Measurements from ENCODE around the gene NSUN6.

NSUN6 gene

DNA sequence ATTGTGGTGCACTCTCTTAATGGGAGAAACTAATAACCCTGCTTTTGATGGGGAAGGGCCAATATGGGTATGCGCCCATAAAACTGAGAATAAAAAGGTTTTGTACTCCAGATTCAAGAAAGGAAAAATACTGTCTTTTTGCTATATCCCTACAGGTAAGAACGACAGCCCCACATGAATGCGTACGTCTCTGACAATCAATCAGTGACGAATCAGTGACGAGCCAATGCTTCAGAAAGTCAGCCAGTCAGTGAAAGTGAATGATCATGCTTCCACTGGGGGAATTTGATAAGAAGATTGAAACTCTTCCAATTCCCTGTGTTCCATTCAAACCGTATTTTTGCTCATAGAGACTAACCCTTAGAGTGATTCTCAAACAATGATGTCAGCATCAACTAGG lies 34.2 kb upstream of the NSUN6 start:
- H3K27ac ChIP-seq, result no peak overlapping the region
- TF ChIP-seq, protein P1, sequence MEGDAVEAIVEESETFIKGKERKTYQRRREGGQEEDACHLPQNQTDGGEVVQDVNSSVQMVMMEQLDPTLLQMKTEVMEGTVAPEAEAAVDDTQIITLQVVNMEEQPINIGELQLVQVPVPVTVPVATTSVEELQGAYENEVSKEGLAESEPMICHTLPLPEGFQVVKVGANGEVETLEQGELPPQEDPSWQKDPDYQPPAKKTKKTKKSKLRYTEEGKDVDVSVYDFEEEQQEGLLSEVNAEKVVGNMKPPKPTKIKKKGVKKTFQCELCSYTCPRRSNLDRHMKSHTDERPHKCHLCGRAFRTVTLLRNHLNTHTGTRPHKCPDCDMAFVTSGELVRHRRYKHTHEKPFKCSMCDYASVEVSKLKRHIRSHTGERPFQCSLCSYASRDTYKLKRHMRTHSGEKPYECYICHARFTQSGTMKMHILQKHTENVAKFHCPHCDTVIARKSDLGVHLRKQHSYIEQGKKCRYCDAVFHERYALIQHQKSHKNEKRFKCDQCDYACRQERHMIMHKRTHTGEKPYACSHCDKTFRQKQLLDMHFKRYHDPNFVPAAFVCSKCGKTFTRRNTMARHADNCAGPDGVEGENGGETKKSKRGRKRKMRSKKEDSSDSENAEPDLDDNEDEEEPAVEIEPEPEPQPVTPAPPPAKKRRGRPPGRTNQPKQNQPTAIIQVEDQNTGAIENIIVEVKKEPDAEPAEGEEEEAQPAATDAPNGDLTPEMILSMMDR (IDR thresholded peaks at IDR 0.05), result no peak
- no peak for TF ChIP-seq ZFX (IDR thresholded peaks at IDR 0.05; ENCODE audit: borderline replicate concordance)

DNA sequence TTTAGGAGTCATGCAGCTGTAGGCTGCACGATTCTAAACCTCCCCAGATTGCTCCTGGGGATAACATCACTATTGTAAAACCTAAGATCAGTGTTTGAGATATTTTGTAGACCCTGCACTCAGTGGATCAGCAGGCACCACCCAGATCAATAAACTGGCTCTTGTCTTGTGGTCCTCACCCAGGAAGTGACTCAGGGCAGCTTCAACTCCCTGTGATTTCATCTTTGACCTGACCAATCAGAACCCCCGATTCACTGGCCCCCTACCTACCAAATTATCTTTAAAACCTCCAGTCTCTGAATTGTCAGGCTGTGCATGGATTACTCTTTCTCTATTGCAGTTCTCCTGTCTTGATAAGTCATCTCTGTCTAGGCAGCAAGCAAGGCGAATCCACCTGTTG lies 33.6 kb upstream of the NSUN6 start:
- TF ChIP-seq, protein P1 (IDR thresholded peaks at IDR 0.05), result no peak
- TF ChIP-seq ZFX (IDR thresholded peaks at IDR 0.05; ENCODE audit: borderline replicate concordance), result no peak

DNA sequence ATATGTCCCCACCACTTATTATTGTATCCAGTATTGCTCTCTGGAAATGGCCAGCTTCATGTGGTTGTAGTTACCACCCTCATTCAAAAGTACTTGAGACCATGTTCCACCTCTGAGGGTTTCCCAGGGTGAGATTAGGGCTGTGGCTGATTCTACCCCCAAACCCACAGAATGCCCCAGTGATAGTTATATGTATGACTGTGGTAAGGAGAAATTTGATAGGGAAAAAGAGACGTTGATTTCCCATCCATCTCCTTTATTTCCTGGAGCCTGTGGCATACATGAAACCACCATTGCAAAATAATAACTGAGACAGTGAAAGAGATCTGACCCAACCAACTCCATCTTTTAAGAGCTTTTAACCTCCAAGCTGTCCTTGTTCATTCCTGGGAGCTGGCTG lies 33.0 kb upstream of the NSUN6 start:
- H3K27ac ChIP-seq, result no peak overlapping the region
- TF ChIP-seq, protein P1 (IDR thresholded peaks at IDR 0.05), result no peak
- TF ChIP-seq ZFX (IDR thresholded peaks at IDR 0.05; ENCODE audit: borderline replicate concordance), result no peak

More for the DNA sequence above, 33.6 kb upstream of the NSUN6 start:
- H3K27ac ChIP-seq, result no peak overlapping the region

DNA sequence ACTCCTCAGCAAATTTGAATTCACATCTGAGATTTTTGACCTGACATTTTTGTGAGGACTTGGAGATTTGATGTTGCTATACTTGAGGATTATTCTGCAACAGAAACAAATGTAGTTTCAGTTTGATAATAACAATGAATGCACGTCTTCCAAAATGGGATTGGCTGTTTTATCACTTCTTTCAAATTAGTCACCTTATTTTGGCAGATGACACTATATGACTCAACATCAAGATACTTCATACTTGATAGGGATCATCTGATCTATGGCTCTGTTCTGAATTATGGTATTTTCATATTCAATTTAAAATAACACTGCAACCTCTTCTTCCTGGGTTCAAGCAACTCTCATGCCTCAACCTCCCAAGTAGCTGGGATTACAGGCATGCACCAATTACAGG lies 32.0 kb upstream of the NSUN6 start:
- TF ChIP-seq, protein P1 (IDR thresholded peaks at IDR 0.05), result no peak
- no peak for TF ChIP-seq ZFX (IDR thresholded peaks at IDR 0.05; ENCODE audit: borderline replicate concordance)

DNA sequence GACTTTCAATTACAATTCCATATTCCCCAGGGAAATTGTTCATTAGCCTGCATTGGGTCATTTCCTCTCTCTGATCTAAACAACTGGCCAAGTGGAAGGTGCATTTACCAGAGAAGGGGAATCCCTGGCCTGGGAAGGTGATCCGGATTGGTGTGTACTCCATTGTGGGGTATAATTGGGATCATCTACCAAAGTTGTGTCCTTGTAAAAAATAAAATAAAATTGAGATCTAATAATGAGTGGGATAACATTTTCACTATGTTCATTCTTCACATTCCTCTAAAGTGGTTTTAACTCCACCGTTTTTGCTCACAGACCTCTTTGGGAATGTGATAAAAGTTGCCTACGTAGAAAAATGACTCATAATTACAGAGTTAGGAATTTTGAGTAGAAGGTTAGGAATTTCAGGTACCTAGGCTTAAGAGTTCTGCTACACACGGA lies 30.6 kb upstream of the NSUN6 start:
- peak overlapping the region; percentile 19; the same call in 1 of the 2 replicates for H3K27ac ChIP-seq
- TF ChIP-seq ZFX (IDR thresholded peaks at IDR 0.05; ENCODE audit: borderline replicate concordance), result no peak
- TF ChIP-seq, protein P1 (IDR thresholded peaks at IDR 0.05), result no peak

More for the DNA sequence above, 32.0 kb upstream of the NSUN6 start:
- H3K27ac ChIP-seq, result no peak overlapping the region

DNA sequence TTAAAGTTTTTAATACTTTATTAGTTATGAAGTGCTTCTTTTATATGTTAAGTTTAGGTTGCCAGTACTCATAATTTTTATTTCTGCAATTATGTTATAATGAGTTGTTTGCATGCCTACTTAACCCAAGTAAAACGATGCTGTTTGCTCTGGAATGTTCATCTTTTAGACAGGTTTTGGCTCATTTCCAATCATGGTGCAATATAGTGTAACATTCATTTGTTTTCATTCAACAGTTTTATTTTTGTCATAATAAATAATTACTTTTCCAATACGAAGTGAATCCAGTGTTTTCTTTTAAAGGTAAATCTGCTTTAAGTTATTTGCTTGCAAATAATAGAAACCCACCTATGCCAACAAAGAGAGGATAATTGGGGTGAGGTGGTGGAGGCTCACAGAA lies 30.0 kb upstream of the NSUN6 start:
- peak overlapping the region; percentile 19; the same call in 1 of the 2 replicates for H3K27ac ChIP-seq
- TF ChIP-seq, protein P1 (IDR thresholded peaks at IDR 0.05), result no peak
- TF ChIP-seq ZFX (IDR thresholded peaks at IDR 0.05; ENCODE audit: borderline replicate concordance), result no peak

DNA sequence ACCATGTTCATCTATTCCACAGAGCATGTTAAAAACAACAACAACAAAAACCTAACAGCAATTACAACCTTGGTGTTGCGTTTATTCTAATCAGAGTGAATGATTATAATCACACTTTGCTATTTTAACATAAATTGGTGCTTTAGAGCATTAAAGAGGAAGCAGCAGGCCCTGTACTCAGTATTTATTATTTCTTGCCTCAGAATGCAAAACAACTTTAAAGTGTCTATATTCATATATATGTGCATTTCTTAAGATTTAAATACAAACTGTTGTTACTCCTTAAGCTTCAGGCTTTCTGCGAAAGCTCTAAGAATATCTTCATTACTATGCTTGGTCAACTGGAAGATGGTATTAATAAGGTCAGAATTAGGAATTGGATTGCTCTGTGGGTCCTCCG lies 29.4 kb upstream of the NSUN6 start:
- H3K27ac ChIP-seq, result no peak overlapping the region
- TF ChIP-seq, protein P1 (IDR thresholded peaks at IDR 0.05), result no peak
- no peak for TF ChIP-seq ZFX (IDR thresholded peaks at IDR 0.05; ENCODE audit: borderline replicate concordance)

All from 22Rv1 (cell line).